C4-2B (cell line): Measurements from ENCODE around the gene PLEKHM3.

ENCODE experiments used
- ZFX ChIP-seq: fragments of 450-650 bp; IDR thresholded peaks from 2 replicates; pipeline ENCODE4 v1.6.1; 2017
- TF ChIP-seq, protein P1 (sequence below): fragments of 450-650 bp; conservative IDR thresholded peaks from 2 replicates; pipeline ENCODE4 v1.5.1; 2017; ENCODE audit warnings: mild to moderate bottlenecking

DNA sequence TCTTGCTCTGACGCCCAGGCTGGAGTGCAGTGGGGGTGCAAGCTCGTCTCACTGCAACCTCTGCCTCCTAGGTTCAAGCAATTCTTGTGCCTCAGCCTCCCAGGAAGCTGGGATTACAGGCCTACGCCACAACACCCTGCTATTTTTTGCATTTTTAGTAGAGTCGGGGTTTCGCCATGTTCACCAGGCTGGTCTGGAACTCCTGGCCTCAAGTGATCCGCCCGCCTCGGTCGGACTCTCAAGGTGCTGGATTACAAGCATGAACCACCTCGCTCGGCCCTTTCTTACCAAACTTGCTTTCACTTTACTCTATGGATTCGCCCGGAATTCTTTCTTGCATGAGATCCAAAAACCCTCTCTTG lies 252.5 kb downstream of the PLEKHM3 start:
- TF ChIP-seq, protein P1, sequence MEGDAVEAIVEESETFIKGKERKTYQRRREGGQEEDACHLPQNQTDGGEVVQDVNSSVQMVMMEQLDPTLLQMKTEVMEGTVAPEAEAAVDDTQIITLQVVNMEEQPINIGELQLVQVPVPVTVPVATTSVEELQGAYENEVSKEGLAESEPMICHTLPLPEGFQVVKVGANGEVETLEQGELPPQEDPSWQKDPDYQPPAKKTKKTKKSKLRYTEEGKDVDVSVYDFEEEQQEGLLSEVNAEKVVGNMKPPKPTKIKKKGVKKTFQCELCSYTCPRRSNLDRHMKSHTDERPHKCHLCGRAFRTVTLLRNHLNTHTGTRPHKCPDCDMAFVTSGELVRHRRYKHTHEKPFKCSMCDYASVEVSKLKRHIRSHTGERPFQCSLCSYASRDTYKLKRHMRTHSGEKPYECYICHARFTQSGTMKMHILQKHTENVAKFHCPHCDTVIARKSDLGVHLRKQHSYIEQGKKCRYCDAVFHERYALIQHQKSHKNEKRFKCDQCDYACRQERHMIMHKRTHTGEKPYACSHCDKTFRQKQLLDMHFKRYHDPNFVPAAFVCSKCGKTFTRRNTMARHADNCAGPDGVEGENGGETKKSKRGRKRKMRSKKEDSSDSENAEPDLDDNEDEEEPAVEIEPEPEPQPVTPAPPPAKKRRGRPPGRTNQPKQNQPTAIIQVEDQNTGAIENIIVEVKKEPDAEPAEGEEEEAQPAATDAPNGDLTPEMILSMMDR, result no peak
- TF ChIP-seq ZFX, result no peak
